HepG2 (cell line): ENCODE data around the gene DNAJC5. TPM values are rescaled to one million over a fixed set of nuclear protein-coding genes. Genes with fewer than 3 reads are reported as not detected.
A peak's percentile ranks its signal among the peaks of the same experiment; 100 is the strongest.

Experiments
- ATAC-seq: fragments of 200-7000 bp; cut with Tn5 transposase; 3 replicates; pipeline ENCODE4 v1.9.1; 2020; ENCODE audit warnings: mild to moderate bottlenecking, moderate library complexity
- BruUV-seq: library from RNA; stranded (reverse); fragments of 400-500 nt; replicated peaks from 2 replicates; lab custom pipeline; 2021; lab: Mats Ljungman, UMichigan
- CTCF ChIA-PET: fragments of 300-600 bp; formaldehyde crosslinking; extraction: SDS; loops from one replicate; lab custom pipeline; 2021; ENCODE audit warnings: low total read pairs, inconsistent platforms, low intra/inter-chr PET ratio; lab: Yijun Ruan, JAX
- POLR2A ChIA-PET: fragments of 350-600 bp; sonication (Branson Sonifier 250); formaldehyde crosslinking; loops from one replicate; lab custom pipeline; 2020; ENCODE audit warnings: antibody characterized with exemption, inconsistent platforms; lab: Yijun Ruan, JAX
- DNase-seq: peaks from one replicate; pipeline ENCODE4 v3.0.0-alpha.2; 2015; ENCODE audit warnings: low spot score
- FAIRE-seq: peaks from 3 replicates; lab custom pipeline; 2011; peaks lifted over from hg19 to GRCh38; lab: Jason Lieb, UNC
- H2AFZ ChIP-seq: one replicate; pipeline ENCODE4 v1.6.1; 2011; ENCODE audit warnings: low read length, inconsistent platforms
- H3K27ac ChIP-seq: fragments of 300-600 bp; 3 replicates; pipeline ENCODE4 v1.8.0; 2011; ENCODE audit warnings: mixed run types, mild to moderate bottlenecking, mixed read lengths, low read length, inconsistent platforms; ENCODE audit not compliant: insufficient read depth; ENCODE audit errors: extremely low read length
- H3K27me3 ChIP-seq, 2 experiments: fragments of 200-600 bp in 1 of 2; 2 replicates in 1 of 2; 3 replicates in 1 of 2; pipeline versions ENCODE4 v1.6.0 to v1.8.0; 2011; ENCODE audit warnings: low read length in 2 of 2, mild to moderate bottlenecking in 2 of 2, moderate library complexity in 2 of 2, inconsistent platforms in 1 of 2; ENCODE audit not compliant: insufficient read depth in 2 of 2, control insufficient read depth in 1 of 2
- H3K36me3 ChIP-seq, 2 experiments: fragments of 200-600 bp in 1 of 2; replicated peaks in 1 of 2; 2 replicates in 1 of 2; 3 replicates in 1 of 2; pipeline versions ENCODE4 v1.5.1 to v1.8.0; 2011; ENCODE audit warnings: low read length in 2 of 2, inconsistent platforms in 1 of 2; ENCODE audit not compliant: insufficient read depth in 2 of 2, control insufficient read depth in 1 of 2
- H3K4me1 ChIP-seq: 2 replicates; pipeline ENCODE4 v1.5.1; 2012; ENCODE audit warnings: low read length, inconsistent platforms; ENCODE audit not compliant: insufficient read depth
- H3K4me2 ChIP-seq: 2 replicates; pipeline ENCODE4 v1.6.0; 2011; ENCODE audit warnings: low read depth, low read length, inconsistent platforms
- H3K4me3 ChIP-seq, 3 experiments: fragments of 200-600 bp in 1 of 3; sonication (generic), shearing (Covaris generic) in 1 of 3; replicated peaks in 1 of 3; 2 replicates each; pipeline ENCODE4 v1.5.1; 2011 to 2016; ENCODE audit warnings: low read length in 3 of 3, inconsistent platforms in 2 of 3, low read depth in 2 of 3, mild to moderate bottlenecking in 2 of 3, control low read depth in 1 of 3, mixed read lengths in 1 of 3; ENCODE audit not compliant: insufficient read depth in 1 of 3
- H3K79me2 ChIP-seq: one replicate; pipeline ENCODE4 v1.6.1; 2011; ENCODE audit warnings: low read length, inconsistent platforms; ENCODE audit not compliant: insufficient read depth
- H3K9ac ChIP-seq: 2 replicates; pipeline ENCODE4 v1.6.0; 2011; ENCODE audit warnings: mild to moderate bottlenecking, low read depth, low read length, inconsistent platforms; ENCODE audit not compliant: insufficient read depth
- H3K9me3 ChIP-seq: 2 replicates; pipeline ENCODE4 v1.5.1; 2012; ENCODE audit warnings: mild to moderate bottlenecking, low read length
- H4K20me1 ChIP-seq: 2 replicates; pipeline ENCODE4 v1.6.0; 2011; ENCODE audit warnings: inconsistent platforms, mild to moderate bottlenecking, low read length, moderate library complexity; ENCODE audit not compliant: insufficient read depth
- ARNT2 ChIP-seq: sonication (generic); formaldehyde crosslinking; IDR thresholded peaks from 2 replicates; pipeline ENCODE4 v1.8.0; 2022; ENCODE audit warnings: mild to moderate bottlenecking, low read depth, missing genetic modification reagents, moderate library complexity
- BRD4 ChIP-seq: sonication (generic); formaldehyde crosslinking; IDR thresholded peaks from 2 replicates; pipeline ENCODE4 v1.4.0; 2020; ENCODE audit warnings: missing genetic modification reagents
- FOSL1 ChIP-seq: sonication (generic); formaldehyde crosslinking; IDR thresholded peaks from 2 replicates; pipeline ENCODE4 v1.9.0; 2021; ENCODE audit warnings: missing genetic modification reagents, borderline replicate concordance
- HIC2 ChIP-seq: sonication (generic); formaldehyde crosslinking; IDR thresholded peaks from 2 replicates; pipeline ENCODE4 v1.9.0; 2022; ENCODE audit warnings: low read depth, missing genetic modification reagents
- HNRNPH1 ChIP-seq: fragments of 200-400 bp; formaldehyde crosslinking; optimal IDR thresholded peaks from 2 replicates; pipeline ENCODE3; 2017; ENCODE audit warnings: mild to moderate bottlenecking, low read depth, low read length
- JUND ChIP-seq: sonication (generic); formaldehyde crosslinking; IDR thresholded peaks from 2 replicates; pipeline ENCODE4 v1.8.0; 2022; ENCODE audit warnings: mild to moderate bottlenecking, missing genetic modification reagents
- MED13 ChIP-seq: sonication (generic); formaldehyde crosslinking; IDR thresholded peaks from 2 replicates; pipeline ENCODE4 v1.5.0; 2020; ENCODE audit warnings: missing genetic modification reagents
- MTA1 ChIP-seq: sonication (generic); formaldehyde crosslinking; IDR thresholded peaks from 2 replicates; pipeline ENCODE4 v1.4.0; 2020; ENCODE audit warnings: missing genetic modification reagents, mild to moderate bottlenecking, borderline replicate concordance
- NCOA1 ChIP-seq: sonication (generic); formaldehyde crosslinking; IDR thresholded peaks from 2 replicates; pipeline ENCODE4 v1.9.0; 2021; ENCODE audit warnings: missing genetic modification reagents
- NR1H2 ChIP-seq: sonication (generic); formaldehyde crosslinking; IDR thresholded peaks from 2 replicates; pipeline ENCODE4 v1.8.1; 2022; ENCODE audit warnings: low read depth, missing genetic modification reagents, borderline replicate concordance
- PATZ1 ChIP-seq: sonication (generic); formaldehyde crosslinking; IDR thresholded peaks from 2 replicates; pipeline ENCODE4 v1.4.0; 2020; ENCODE audit warnings: missing genetic modification reagents
- ZNF3 ChIP-seq: IDR thresholded peaks from 2 replicates; pipeline ENCODE4 v1.7.0; 2017; ENCODE audit warnings: inconsistent platforms
- ZNF713 ChIP-seq: sonication (generic); formaldehyde crosslinking; IDR thresholded peaks from 2 replicates; pipeline ENCODE4 v1.4.0; 2020; ENCODE audit warnings: mild to moderate bottlenecking, missing genetic modification reagents
- ZSCAN5A ChIP-seq: sonication (generic); formaldehyde crosslinking; IDR thresholded peaks from 2 replicates; pipeline ENCODE4 v1.8.0; 2022; ENCODE audit warnings: mild to moderate bottlenecking, missing genetic modification reagents, borderline replicate concordance
- WGBS: methylation state at CpG from one replicate; pipeline ENCODE4 v1.1.6; 2017; ENCODE audit warnings: low lambda C conversion rate; 5-methylcytosine and 5-hydroxymethylcytosine counted together
- in situ Hi-C: cut with HindIII; loops from 2 replicates; pipeline ENCODE4 v1.10.0; 2017; ENCODE audit warnings: low pct_unique_long_range_greater_than_20kb; ENCODE audit not compliant: extremely low pct_ligation_motif_present
- intact Hi-C: fragments of 100-400 bp; cut with micrococcal nuclease; formaldehyde crosslinking; loops from one replicate; pipeline ENCODE4 v1.10.0; 2022; ENCODE audit not compliant: unreplicated experiment
- polyA plus RNA-seq, 8 experiments: library from polyadenylated mRNA; depleted of rRNA in 3 of 8; stranded (reverse) in 7 of 8; unstranded in 1 of 8; fragments of >200 nt; fragmentation: Illumina TruSeq in 4 of 8; extraction: Trizol in 4 of 8; gene quantifications; 2 replicates each; pipeline versions ENCODE4 v1.2.1 to v1.2.3, GENCODE V29; 2011 to 2016; ENCODE audit warnings: low read depth in 4 of 8, missing spikeins in 1 of 8, mixed read lengths in 1 of 8; ENCODE audit not compliant: insufficient read depth in 1 of 8
- total RNA-seq, 5 experiments: library from RNA; depleted of rRNA; stranded (reverse); fragments of >200 nt; fragmentation: Illumina TruSeq; extraction: Trizol; gene quantifications; 2 replicates each; pipeline ENCODE4 v1.2.3, GENCODE V29; 2016; ENCODE audit warnings: low read depth in 1 of 5
- TF ChIP-seq, protein P1 (sequence below): sonication (generic); formaldehyde crosslinking; IDR thresholded peaks from 2 replicates; pipeline ENCODE4 v1.5.1; 2020; ENCODE audit warnings: missing genetic modification reagents, mild to moderate bottlenecking, borderline replicate concordance

The DNAJC5 gene
- total and polyA plus RNA-seq, 2 of the 13 experiments (the other 11 are each of a cell fraction or from before 2014, with no cell fraction given), result 42.8 to 64.5 TPM

DNA sequence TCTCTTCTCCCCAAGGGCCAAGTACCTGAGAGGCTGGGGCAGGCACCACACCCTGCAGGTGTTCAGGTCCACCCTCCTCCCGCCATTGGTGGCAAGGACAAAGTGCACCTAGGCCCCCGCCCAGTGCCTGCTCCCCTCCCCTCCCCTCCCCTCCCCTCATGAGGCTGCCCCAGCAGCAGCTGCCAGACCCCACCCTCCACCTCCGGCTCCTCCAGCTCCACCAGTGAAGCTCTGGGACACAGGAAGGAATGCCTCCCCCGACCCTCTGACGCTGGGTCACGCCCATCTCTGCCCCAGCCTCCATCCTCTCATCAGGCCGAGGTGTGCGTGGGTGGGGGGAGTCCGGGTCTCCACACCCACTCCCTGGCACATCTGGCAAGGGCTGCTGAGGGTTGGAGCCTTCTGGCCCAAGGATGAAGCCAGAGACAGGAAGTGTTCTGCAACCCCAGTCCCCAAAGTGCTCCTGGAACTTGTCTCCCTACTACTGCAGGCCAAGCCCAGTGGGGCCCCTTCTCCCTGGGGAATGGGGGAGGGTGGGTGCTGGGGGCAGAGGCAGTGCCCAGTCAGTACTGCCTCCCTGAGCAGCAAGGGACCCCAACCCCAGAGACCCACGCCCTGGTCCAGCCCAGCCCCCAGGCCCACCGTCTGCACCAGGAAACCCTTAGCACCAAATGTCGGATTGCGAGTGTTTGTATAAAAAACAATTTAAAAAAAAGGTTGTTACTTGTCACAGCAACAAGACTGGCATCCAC, 62.9 kb downstream of the DNAJC5 start:
- H3K27ac ChIP-seq, result peak overlapping the region; percentile 83
- peak overlapping the region; percentile 61 to 100 (median 80); a peak in 5 of 6 replicates for H3K4me3 ChIP-seq
- peaks cover 21% of the 10 kb centered on the region for H4K20me1 ChIP-seq
- H3K9me3 ChIP-seq, result no peaks in the 10 kb centered on the region
- in situ Hi-C loops (no loop called here), intact Hi-C loops (loop anchor here (1.0 kb wide), 1 partner anchor 12 kb away; no protein-coding TSS in a partner anchor)
- H3K36me3 ChIP-seq, result peaks cover 28 to 34% of the 10 kb centered on the region in 2 experiments; a peak in 4 of 5 replicates
- H3K4me2 ChIP-seq, result peak overlapping the region; percentile 95
- peak overlapping the region; percentile 35 for H2AFZ ChIP-seq
- peak; percentile 59 for DNase-seq
- peak overlapping the region; percentile 83; the same call in 1 of the 2 replicates for H3K9ac ChIP-seq
- peak; percentile 5 for ATAC-seq
- CTCF ChIA-PET, result no interaction called here
- no TSS peak for BruUV-seq
- WGBS, result 44% methylated on average over 13 of the region's 13 CpGs
- no peaks in the 10 kb centered on the region for H3K27me3 ChIP-seq
- POLR2A ChIA-PET, result interaction anchor here (1.0 to 4.0 kb wide), 22 partner anchors 10 to 420 kb away, joined by 3 to 78 read pairs (median 8); partner anchors contain the start of genes ARFRP1, HELZ2, LKAAEAR1 and PRPF6
- H3K4me1 ChIP-seq, result peaks cover 48% of the 10 kb centered on the region
- peaks cover 27% of the 10 kb centered on the region for H3K79me2 ChIP-seq
- no peak for FAIRE-seq
- TF ChIP-seq PATZ1 (CRISPR knock-in tag) (peak; percentile 77; the same call in 1 of the 2 replicates), BRD4 (CRISPR knock-in tag) (peak; percentile 44; the same call in 1 of the 2 replicates), NR1H2 (CRISPR knock-in tag) (no peak), MED13 (CRISPR knock-in tag) (0 out of 2 replicates have a peak, but pooled peaks have one; percentile 43), MTA1 (CRISPR knock-in tag) (peak; percentile 58; the same call in 1 of the 2 replicates), ZSCAN5A (CRISPR knock-in tag) (no peak), HNRNPH1 (peak; percentile 20), ZNF3 (CRISPR knock-in tag) (no peak), NCOA1 (CRISPR knock-in tag) (no peak), JUND (CRISPR knock-in tag) (0 out of 2 replicates have a peak, but pooled peaks have one; percentile 27), ZNF713 (CRISPR knock-in tag) (peak; percentile 90; the same call in 1 of the 2 replicates), FOSL1 (CRISPR knock-in tag) (0 out of 2 replicates have a peak, but pooled peaks have one; percentile 10), ARNT2 (CRISPR knock-in tag) (0 out of 2 replicates have a peak, but pooled peaks have one; percentile 4), HIC2 (CRISPR knock-in tag) (peak; percentile 48; the same call in 1 of the 2 replicates)
- TF ChIP-seq, protein P1, sequence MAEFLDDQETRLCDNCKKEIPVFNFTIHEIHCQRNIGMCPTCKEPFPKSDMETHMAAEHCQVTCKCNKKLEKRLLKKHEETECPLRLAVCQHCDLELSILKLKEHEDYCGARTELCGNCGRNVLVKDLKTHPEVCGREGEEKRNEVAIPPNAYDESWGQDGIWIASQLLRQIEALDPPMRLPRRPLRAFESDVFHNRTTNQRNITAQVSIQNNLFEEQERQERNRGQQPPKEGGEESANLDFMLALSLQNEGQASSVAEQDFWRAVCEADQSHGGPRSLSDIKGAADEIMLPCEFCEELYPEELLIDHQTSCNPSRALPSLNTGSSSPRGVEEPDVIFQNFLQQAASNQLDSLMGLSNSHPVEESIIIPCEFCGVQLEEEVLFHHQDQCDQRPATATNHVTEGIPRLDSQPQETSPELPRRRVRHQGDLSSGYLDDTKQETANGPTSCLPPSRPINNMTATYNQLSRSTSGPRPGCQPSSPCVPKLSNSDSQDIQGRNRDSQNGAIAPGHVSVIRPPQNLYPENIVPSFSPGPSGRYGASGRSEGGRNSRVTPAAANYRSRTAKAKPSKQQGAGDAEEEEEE (CRISPR knock-in tag), result no peak
